Osteocyte (in vitro differentiated cells): Measurements from ENCODE around the gene DOCK3. TPM values are rescaled to one million over a fixed set of nuclear protein-coding genes. Genes with fewer than 3 reads are reported as not detected.

Experiments
- DNase-seq: peaks from one replicate; pipeline ENCODE4 v3.0.0; 2021; ENCODE audit warnings: mixed read lengths; ENCODE audit not compliant: unreplicated experiment; ENCODE audit errors: extremely low spot score
- H3K27ac Mint-ChIP-seq: one replicate; pipeline ENCODE4 v1.8.0; 2021; ENCODE audit warnings: mild to moderate bottlenecking, mixed read lengths; ENCODE audit not compliant: unreplicated experiment
- H3K27me3 Mint-ChIP-seq: one replicate; pipeline ENCODE4 v1.8.0; 2021; ENCODE audit warnings: mixed read lengths; ENCODE audit not compliant: unreplicated experiment
- H3K36me3 Mint-ChIP-seq: one replicate; pipeline ENCODE4 v1.8.0; 2021; ENCODE audit warnings: mixed read lengths; ENCODE audit not compliant: unreplicated experiment
- H3K4me1 Mint-ChIP-seq: one replicate; pipeline ENCODE4 v1.8.0; 2021; ENCODE audit warnings: mixed read lengths; ENCODE audit not compliant: unreplicated experiment
- H3K4me3 Mint-ChIP-seq: one replicate; pipeline ENCODE4 v1.8.0; 2021; ENCODE audit warnings: mild to moderate bottlenecking, moderate library complexity, mixed read lengths; ENCODE audit not compliant: unreplicated experiment
- H3K9me3 Mint-ChIP-seq: one replicate; pipeline ENCODE4 v1.8.0; 2021; ENCODE audit warnings: mixed read lengths; ENCODE audit not compliant: unreplicated experiment
- total RNA-seq: library from RNA; stranded (reverse); gene quantifications from 2 replicates; pipeline ENCODE4 v1.2.1, GENCODE V29; 2021
- TF ChIP-seq, protein P1 (sequence below): fragments of 200-600 bp; sonication (generic); IDR thresholded peaks from 2 replicates; pipeline ENCODE4 v1.5.0; 2021; ENCODE audit warnings: antibody characterized with exemption, mild to moderate bottlenecking, moderate library complexity

DOCK3 gene
- total RNA-seq, 1 donor from 2014 or later, result 0.24 TPM

DNA sequence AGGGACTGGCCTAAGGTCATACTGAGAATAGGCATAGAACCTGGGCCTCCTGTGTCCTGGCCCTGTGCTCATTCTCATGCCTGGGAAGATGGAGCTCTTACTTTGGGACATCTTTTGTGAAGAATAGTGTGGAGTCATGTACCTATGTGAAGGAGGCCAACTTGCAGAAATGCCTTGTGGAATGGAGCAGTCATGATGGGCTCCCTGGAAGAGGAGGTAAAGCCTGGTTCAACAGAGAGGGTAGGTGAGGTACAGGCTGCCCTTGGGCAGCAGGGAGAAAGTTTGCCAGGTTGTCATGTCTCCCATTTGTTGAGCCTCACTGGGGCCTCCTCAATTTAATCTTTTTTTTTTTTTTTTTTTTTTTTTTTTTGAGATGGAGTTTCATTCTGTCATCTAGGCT, 39.7 kb upstream of the DOCK3 start:
- H3K9me3 Mint-ChIP-seq, result no peaks in the 10 kb centered on the region
- no peak overlapping the region for H3K27ac Mint-ChIP-seq
- no peaks in the 10 kb centered on the region for H3K27me3 Mint-ChIP-seq
- no peak overlapping the region for H3K4me3 Mint-ChIP-seq
- H3K36me3 Mint-ChIP-seq, result no peaks in the 10 kb centered on the region
- TF ChIP-seq, protein P1, sequence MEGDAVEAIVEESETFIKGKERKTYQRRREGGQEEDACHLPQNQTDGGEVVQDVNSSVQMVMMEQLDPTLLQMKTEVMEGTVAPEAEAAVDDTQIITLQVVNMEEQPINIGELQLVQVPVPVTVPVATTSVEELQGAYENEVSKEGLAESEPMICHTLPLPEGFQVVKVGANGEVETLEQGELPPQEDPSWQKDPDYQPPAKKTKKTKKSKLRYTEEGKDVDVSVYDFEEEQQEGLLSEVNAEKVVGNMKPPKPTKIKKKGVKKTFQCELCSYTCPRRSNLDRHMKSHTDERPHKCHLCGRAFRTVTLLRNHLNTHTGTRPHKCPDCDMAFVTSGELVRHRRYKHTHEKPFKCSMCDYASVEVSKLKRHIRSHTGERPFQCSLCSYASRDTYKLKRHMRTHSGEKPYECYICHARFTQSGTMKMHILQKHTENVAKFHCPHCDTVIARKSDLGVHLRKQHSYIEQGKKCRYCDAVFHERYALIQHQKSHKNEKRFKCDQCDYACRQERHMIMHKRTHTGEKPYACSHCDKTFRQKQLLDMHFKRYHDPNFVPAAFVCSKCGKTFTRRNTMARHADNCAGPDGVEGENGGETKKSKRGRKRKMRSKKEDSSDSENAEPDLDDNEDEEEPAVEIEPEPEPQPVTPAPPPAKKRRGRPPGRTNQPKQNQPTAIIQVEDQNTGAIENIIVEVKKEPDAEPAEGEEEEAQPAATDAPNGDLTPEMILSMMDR, result no peak
- no peak for DNase-seq
- peaks cover 28% of the 10 kb centered on the region for H3K4me1 Mint-ChIP-seq

DNA sequence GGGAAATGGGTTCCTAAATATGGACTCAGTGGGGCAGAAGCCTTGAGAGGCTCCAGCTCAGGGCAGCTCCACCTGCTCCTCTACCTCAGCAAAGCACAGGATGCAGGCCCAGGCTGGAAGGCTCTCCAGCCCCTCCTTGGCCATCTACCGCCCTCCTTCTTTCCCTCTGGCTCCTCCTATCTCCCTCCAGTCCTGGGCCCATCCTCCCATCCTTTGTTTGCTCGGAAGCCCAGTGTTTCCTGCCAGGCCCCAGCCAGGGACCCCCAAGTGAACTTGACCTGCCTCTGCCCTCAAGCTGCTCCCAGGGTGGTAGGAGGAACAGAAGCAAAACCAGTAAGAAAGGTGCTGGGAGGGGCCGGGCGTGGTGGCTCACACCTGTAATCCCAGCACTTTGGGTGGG, 37.7 kb upstream of the DOCK3 start:
- Mint-ChIP-seq H3K4me1 (peaks cover 26% of the 10 kb centered on the region), H3K27ac (no peak overlapping the region)
- TF ChIP-seq, protein P1, result no peak

GRCh38 chr3:50637945-50638344, 36.8 kb upstream of the DOCK3 start:
- peaks cover 20% of the 10 kb centered on the region for H3K4me1 Mint-ChIP-seq
- H3K27me3 Mint-ChIP-seq, result no peaks in the 10 kb centered on the region
- no peak overlapping the region for H3K4me3 Mint-ChIP-seq
- no peak overlapping the region for H3K27ac Mint-ChIP-seq
- TF ChIP-seq, protein P1, result no peak
- DNase-seq, result no peak
- no peaks in the 10 kb centered on the region for H3K36me3 Mint-ChIP-seq
- H3K9me3 Mint-ChIP-seq, result no peaks in the 10 kb centered on the region

More for the DNA sequence above, 37.7 kb upstream of the DOCK3 start:
- DNase-seq, result no peak
- H3K4me3 Mint-ChIP-seq, result no peak overlapping the region
- H3K27me3 Mint-ChIP-seq, result no peaks in the 10 kb centered on the region
- H3K36me3 Mint-ChIP-seq, result no peaks in the 10 kb centered on the region
- no peaks in the 10 kb centered on the region for H3K9me3 Mint-ChIP-seq

- Mint-ChIP-seq H3K27me3 (no peaks in the 10 kb centered on the region), H3K27ac (no peak overlapping the region)
- no peak for DNase-seq
These were observed 35.7 kb upstream of the DOCK3 start for GRCh38 chr3:50639055-50639494.

GRCh38 chr3:50642382-50642781, 32.3 kb upstream of the DOCK3 start:
- H3K27ac Mint-ChIP-seq, result no peak overlapping the region
- H3K36me3 Mint-ChIP-seq, result no peaks in the 10 kb centered on the region
- no peaks in the 10 kb centered on the region for H3K27me3 Mint-ChIP-seq
- no peaks in the 10 kb centered on the region for H3K9me3 Mint-ChIP-seq
- TF ChIP-seq, protein P1, result no peak
- H3K4me3 Mint-ChIP-seq, result no peak overlapping the region
- no peak for DNase-seq
- H3K4me1 Mint-ChIP-seq, result peaks cover 16% of the 10 kb centered on the region

More at GRCh38 chr3:50639055-50639494, 35.7 kb upstream of the DOCK3 start:
- Mint-ChIP-seq H3K4me3 (no peak overlapping the region), H3K36me3 (no peaks in the 10 kb centered on the region), H3K4me1 (peaks cover 20% of the 10 kb centered on the region), H3K9me3 (no peaks in the 10 kb centered on the region)
- TF ChIP-seq, protein P1, result no peak
